HUES6 (cell line): Measurements from ENCODE around the gene SLC1A1.

Experiments used
- H3K27ac ChIP-seq: 2 replicates; pipeline ENCODE4 v1.7.0; 2013; ENCODE audit warnings: low read depth, mild to moderate bottlenecking, low read length, inconsistent platforms
- H3K27me3 ChIP-seq: 2 replicates; pipeline ENCODE4 v1.6.1; 2013; ENCODE audit warnings: low read length; ENCODE audit not compliant: control insufficient read depth, insufficient read depth
- H3K36me3 ChIP-seq: 2 replicates; pipeline ENCODE4 v1.6.1; 2013; ENCODE audit warnings: low read length; ENCODE audit not compliant: control insufficient read depth, insufficient read depth
- H3K4me1 ChIP-seq: 2 replicates; pipeline ENCODE4 v1.6.1; 2013; ENCODE audit warnings: low read length; ENCODE audit not compliant: control insufficient read depth, insufficient read depth
- H3K4me3 ChIP-seq: 2 replicates; pipeline ENCODE4 v1.5.1; 2013; ENCODE audit warnings: low read depth, low read length
- H3K9ac ChIP-seq: one replicate; pipeline ENCODE4 v1.6.1; 2013; ENCODE audit warnings: mild to moderate bottlenecking, low read length
- H3K9me3 ChIP-seq: 2 replicates; pipeline ENCODE4 v1.6.1; 2013; ENCODE audit warnings: low read depth, low read length; ENCODE audit not compliant: control insufficient read depth, insufficient read depth

Gene SLC1A1

GRCh38 chr9:4575997-4576396 is 85.7 kb downstream of the SLC1A1 start:
- Histone ChIP-seq H3K9ac (no peak overlapping the region), H3K4me3 (no peak overlapping the region), H3K27ac (no peak overlapping the region), H3K27me3 (no peaks in the 10 kb centered on the region), H3K36me3 (no peaks in the 10 kb centered on the region), H3K9me3 (no peaks in the 10 kb centered on the region), H3K4me1 (peaks cover 7% of the 10 kb centered on the region; the same call in 1 of the 2 replicates)

- Histone ChIP-seq H3K9me3 (no peaks in the 10 kb centered on the region), H3K4me1 (peaks cover 7% of the 10 kb centered on the region; the same call in 1 of the 2 replicates), H3K4me3 (no peak overlapping the region), H3K9ac (no peak overlapping the region), H3K36me3 (no peaks in the 10 kb centered on the region), H3K27ac (no peak overlapping the region), H3K27me3 (no peaks in the 10 kb centered on the region)
Measured at GRCh38 chr9:4576448-4576847, 86.2 kb downstream of the SLC1A1 start.

- no peak overlapping the region for H3K9ac ChIP-seq
- no peaks in the 10 kb centered on the region for H3K36me3 ChIP-seq
- no peaks in the 10 kb centered on the region for H3K9me3 ChIP-seq
- no peak overlapping the region for H3K27ac ChIP-seq
- no peaks in the 10 kb centered on the region for H3K27me3 ChIP-seq
- no peak overlapping the region for H3K4me3 ChIP-seq
- H3K4me1 ChIP-seq = peaks cover 5% of the 10 kb centered on the region; the same call in 1 of the 2 replicates
Measured at GRCh38 chr9:4579001-4579400, 88.7 kb downstream of the SLC1A1 start.

- no peaks in the 10 kb centered on the region for H3K36me3 ChIP-seq
- no peaks in the 10 kb centered on the region for H3K27me3 ChIP-seq
Measured at GRCh38 chr9:4581035-4581760, 90.9 kb downstream of the SLC1A1 start.

GRCh38 chr9:4581861-4582565 is 91.7 kb downstream of the SLC1A1 start:
- H3K9me3 ChIP-seq = no peaks in the 10 kb centered on the region
- no peak overlapping the region for H3K27ac ChIP-seq

More at GRCh38 chr9:4581035-4581760, 90.9 kb downstream of the SLC1A1 start:
- Histone ChIP-seq H3K4me3 (no peak overlapping the region), H3K9ac (no peak overlapping the region), H3K9me3 (no peaks in the 10 kb centered on the region), H3K27ac (no peak overlapping the region), H3K4me1 (no peaks in the 10 kb centered on the region)

GRCh38 chr9:4583001-4583400 is 92.7 kb downstream of the SLC1A1 start:
- no peaks in the 10 kb centered on the region for H3K36me3 ChIP-seq
- no peak overlapping the region for H3K4me3 ChIP-seq
- H3K9me3 ChIP-seq = no peaks in the 10 kb centered on the region
- no peaks in the 10 kb centered on the region for H3K4me1 ChIP-seq
- H3K9ac ChIP-seq = no peak overlapping the region
- no peaks in the 10 kb centered on the region for H3K27me3 ChIP-seq
- no peak overlapping the region for H3K27ac ChIP-seq

More at GRCh38 chr9:4581861-4582565, 91.7 kb downstream of the SLC1A1 start:
- Histone ChIP-seq H3K4me3 (no peak overlapping the region), H3K9ac (no peak overlapping the region), H3K36me3 (no peaks in the 10 kb centered on the region), H3K4me1 (no peaks in the 10 kb centered on the region), H3K27me3 (no peaks in the 10 kb centered on the region)

GRCh38 chr9:4584636-4585035 is 94.4 kb downstream of the SLC1A1 start:
- Histone ChIP-seq H3K27me3 (no peaks in the 10 kb centered on the region), H3K9ac (no peak overlapping the region), H3K9me3 (no peaks in the 10 kb centered on the region), H3K36me3 (no peaks in the 10 kb centered on the region), H3K4me3 (no peak overlapping the region), H3K27ac (no peak overlapping the region), H3K4me1 (no peaks in the 10 kb centered on the region)

GRCh38 chr9:4585135-4585534 is 94.9 kb downstream of the SLC1A1 start:
- Histone ChIP-seq H3K27me3 (no peaks in the 10 kb centered on the region), H3K9ac (no peak overlapping the region), H3K4me1 (no peaks in the 10 kb centered on the region), H3K4me3 (no peak overlapping the region), H3K36me3 (no peaks in the 10 kb centered on the region), H3K27ac (no peak overlapping the region), H3K9me3 (no peaks in the 10 kb centered on the region)

GRCh38 chr9:4588721-4589120 is 98.5 kb downstream of the SLC1A1 start:
- Histone ChIP-seq H3K4me3 (no peak overlapping the region), H3K4me1 (0 out of 2 replicates have a peak, but pooled peaks cover 6% of the 10 kb centered on the region), H3K27me3 (no peaks in the 10 kb centered on the region), H3K9me3 (no peaks in the 10 kb centered on the region), H3K9ac (no peak overlapping the region), H3K36me3 (no peaks in the 10 kb centered on the region), H3K27ac (no peak overlapping the region)

- H3K9me3 ChIP-seq = no peaks in the 10 kb centered on the region
- 0 out of 2 replicates have a peak, but pooled peaks cover 6% of the 10 kb centered on the region for H3K4me1 ChIP-seq
- no peak overlapping the region for H3K4me3 ChIP-seq
- H3K27ac ChIP-seq = no peak overlapping the region
- H3K27me3 ChIP-seq = no peaks in the 10 kb centered on the region
- no peaks in the 10 kb centered on the region for H3K36me3 ChIP-seq
- no peak overlapping the region for H3K9ac ChIP-seq
Measured at GRCh38 chr9:4590430-4591122, 100.3 kb downstream of the SLC1A1 start.

- Histone ChIP-seq H3K27ac (no peak overlapping the region), H3K9me3 (no peaks in the 10 kb centered on the region), H3K27me3 (no peaks in the 10 kb centered on the region), H3K4me1 (0 out of 2 replicates have a peak, but pooled peaks cover 6% of the 10 kb centered on the region), H3K4me3 (no peak overlapping the region), H3K9ac (no peak overlapping the region), H3K36me3 (no peaks in the 10 kb centered on the region)
Measured at GRCh38 chr9:4591123-4591500, 100.8 kb downstream of the SLC1A1 start.
